ENCODE results near the gene ZNF394.

Gene ZNF394

DNA sequence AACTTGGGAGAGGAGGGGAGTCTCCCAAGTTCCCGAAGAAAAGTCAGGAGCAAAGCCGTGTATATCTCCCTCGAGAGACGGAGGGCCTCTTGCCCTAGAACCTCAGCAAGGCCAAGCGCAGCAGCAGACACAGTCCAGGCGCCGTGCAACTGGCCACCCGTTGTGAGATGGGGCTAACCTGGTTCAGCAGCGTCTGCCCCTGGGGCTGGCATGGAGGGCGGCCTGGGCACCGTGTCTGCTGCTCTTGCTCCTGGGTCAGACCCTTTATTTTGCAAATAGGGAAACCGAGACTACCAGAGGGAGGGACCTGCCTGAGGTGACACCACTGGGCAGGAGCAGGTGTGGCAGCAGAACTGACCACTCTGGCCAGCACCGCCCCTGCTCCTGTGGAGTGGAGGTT is 47.5 kb downstream of the ZNF394 start (continued):
- TF ChIP-seq, protein P1, sequence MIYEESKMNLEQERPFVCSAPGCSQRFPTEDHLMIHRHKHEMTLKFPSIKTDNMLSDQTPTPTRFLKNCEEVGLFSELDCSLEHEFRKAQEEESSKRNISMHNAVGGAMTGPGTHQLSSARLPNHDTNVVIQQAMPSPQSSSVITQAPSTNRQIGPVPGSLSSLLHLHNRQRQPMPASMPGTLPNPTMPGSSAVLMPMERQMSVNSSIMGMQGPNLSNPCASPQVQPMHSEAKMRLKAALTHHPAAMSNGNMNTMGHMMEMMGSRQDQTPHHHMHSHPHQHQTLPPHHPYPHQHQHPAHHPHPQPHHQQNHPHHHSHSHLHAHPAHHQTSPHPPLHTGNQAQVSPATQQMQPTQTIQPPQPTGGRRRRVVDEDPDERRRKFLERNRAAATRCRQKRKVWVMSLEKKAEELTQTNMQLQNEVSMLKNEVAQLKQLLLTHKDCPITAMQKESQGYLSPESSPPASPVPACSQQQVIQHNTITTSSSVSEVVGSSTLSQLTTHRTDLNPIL (CRISPR knock-in tag; IDR thresholded peaks at IDR 0.05; ENCODE audit: low read depth): no peak
- TF ChIP-seq BACH2 (CRISPR knock-in tag; IDR thresholded peaks at IDR 0.05; ENCODE audit: borderline replicate concordance) (no peak), OSR1 (CRISPR knock-in tag; IDR thresholded peaks at IDR 0.05) (no peak)

DNA sequence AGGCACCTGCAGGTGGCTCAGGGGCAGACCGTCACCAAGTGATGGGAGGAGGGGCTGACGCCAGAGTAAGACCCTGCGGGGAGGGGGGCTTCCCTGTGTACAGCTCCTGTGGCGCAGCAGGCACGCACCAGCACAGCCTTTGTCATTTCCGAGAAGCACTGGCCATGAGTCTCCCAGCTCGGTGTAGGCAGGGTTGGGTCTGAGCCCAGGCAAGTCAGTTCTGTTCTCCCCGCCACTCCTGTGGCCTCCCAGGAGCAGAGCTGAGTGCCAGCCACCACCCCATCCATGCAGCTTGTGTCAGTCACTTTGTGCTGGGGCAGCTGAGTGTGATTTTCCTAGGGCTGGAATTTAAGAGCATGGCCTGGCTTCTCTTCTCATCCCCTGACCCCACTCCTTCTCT is 48.1 kb downstream of the ZNF394 start:
- no peak for ATAC-seq
- TF ChIP-seq ZNF565 (CRISPR knock-in tag; conservative IDR thresholded peaks at IDR 0.05; ENCODE audit: low read depth): no peak
- TF ChIP-seq BACH2 (CRISPR knock-in tag; IDR thresholded peaks at IDR 0.05; ENCODE audit: borderline replicate concordance): no peak

DNA sequence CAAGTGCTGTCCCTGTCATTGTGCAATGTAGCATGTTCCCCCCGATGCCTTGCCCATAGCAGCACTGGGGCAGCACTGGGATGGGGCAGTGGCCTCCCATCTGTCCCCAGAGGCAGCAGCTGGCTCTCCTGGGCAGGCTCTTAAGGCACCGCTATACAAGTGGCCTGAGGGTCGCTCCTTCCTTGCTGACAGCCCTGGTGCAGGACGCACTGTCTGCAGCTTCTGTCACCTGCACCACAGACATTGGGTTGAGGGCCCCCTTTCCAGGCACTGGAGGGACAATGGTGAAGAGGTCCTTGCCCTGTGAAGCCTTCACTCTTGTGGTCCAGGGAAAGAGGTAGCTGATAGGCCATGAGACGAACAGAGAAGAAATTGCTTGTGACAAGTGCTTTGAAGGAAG is 50.8 kb downstream of the ZNF394 start:
- ATAC-seq: no peak
- no peak for TF ChIP-seq GLIS3 (CRISPR knock-in tag; IDR thresholded peaks at IDR 0.05)
- no peak for TF ChIP-seq TCF4 (CRISPR knock-in tag; IDR thresholded peaks at IDR 0.05; ENCODE audit: borderline replicate concordance)

DNA sequence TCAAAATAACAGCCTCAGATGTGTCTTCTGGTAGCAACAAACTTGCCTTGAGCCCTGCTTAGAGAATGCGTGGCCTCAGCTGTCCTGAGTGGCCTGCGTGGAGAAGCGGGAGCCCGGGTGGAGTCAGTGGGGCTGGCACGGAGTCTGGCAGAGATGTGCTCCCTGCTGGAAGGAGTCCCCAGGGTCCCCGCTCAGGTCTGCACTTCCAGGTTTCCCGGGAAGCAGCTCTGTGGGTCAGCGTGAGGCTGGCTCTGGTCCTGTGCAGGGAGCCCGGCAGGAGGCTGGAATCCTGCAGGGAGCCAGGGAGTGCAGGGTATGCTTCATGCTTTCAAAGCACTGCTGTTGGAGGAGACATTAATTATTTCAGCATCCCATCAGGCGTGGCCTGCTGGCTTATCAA is 51.2 kb downstream of the ZNF394 start:
- TF ChIP-seq, protein P2, sequence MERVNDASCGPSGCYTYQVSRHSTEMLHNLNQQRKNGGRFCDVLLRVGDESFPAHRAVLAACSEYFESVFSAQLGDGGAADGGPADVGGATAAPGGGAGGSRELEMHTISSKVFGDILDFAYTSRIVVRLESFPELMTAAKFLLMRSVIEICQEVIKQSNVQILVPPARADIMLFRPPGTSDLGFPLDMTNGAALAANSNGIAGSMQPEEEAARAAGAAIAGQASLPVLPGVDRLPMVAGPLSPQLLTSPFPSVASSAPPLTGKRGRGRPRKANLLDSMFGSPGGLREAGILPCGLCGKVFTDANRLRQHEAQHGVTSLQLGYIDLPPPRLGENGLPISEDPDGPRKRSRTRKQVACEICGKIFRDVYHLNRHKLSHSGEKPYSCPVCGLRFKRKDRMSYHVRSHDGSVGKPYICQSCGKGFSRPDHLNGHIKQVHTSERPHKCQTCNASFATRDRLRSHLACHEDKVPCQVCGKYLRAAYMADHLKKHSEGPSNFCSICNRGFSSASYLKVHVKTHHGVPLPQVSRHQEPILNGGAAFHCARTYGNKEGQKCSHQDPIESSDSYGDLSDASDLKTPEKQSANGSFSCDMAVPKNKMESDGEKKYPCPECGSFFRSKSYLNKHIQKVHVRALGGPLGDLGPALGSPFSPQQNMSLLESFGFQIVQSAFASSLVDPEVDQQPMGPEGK (CRISPR knock-in tag; IDR thresholded peaks at IDR 0.05; ENCODE audit: borderline replicate concordance): no peak
- no peak for TF ChIP-seq ZNF70 (CRISPR knock-in tag; IDR thresholded peaks at IDR 0.05)
- TF ChIP-seq BACH2 (CRISPR knock-in tag; IDR thresholded peaks at IDR 0.05; ENCODE audit: borderline replicate concordance): no peak
- TF ChIP-seq, protein P3, sequence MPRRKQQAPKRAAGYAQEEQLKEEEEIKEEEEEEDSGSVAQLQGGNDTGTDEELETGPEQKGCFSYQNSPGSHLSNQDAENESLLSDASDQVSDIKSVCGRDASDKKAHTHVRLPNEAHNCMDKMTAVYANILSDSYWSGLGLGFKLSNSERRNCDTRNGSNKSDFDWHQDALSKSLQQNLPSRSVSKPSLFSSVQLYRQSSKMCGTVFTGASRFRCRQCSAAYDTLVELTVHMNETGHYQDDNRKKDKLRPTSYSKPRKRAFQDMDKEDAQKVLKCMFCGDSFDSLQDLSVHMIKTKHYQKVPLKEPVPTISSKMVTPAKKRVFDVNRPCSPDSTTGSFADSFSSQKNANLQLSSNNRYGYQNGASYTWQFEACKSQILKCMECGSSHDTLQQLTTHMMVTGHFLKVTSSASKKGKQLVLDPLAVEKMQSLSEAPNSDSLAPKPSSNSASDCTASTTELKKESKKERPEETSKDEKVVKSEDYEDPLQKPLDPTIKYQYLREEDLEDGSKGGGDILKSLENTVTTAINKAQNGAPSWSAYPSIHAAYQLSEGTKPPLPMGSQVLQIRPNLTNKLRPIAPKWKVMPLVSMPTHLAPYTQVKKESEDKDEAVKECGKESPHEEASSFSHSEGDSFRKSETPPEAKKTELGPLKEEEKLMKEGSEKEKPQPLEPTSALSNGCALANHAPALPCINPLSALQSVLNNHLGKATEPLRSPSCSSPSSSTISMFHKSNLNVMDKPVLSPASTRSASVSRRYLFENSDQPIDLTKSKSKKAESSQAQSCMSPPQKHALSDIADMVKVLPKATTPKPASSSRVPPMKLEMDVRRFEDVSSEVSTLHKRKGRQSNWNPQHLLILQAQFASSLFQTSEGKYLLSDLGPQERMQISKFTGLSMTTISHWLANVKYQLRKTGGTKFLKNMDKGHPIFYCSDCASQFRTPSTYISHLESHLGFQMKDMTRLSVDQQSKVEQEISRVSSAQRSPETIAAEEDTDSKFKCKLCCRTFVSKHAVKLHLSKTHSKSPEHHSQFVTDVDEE (CRISPR knock-in tag; IDR thresholded peaks at IDR 0.05): no peak
- TF ChIP-seq SNAI2 (CRISPR knock-in tag; IDR thresholded peaks at IDR 0.05): no peak
- TF ChIP-seq TCF4 (CRISPR knock-in tag; IDR thresholded peaks at IDR 0.05; ENCODE audit: borderline replicate concordance): no peak
- no peak for TF ChIP-seq RARB (CRISPR knock-in tag; IDR thresholded peaks at IDR 0.05)
- TF ChIP-seq, protein P4, sequence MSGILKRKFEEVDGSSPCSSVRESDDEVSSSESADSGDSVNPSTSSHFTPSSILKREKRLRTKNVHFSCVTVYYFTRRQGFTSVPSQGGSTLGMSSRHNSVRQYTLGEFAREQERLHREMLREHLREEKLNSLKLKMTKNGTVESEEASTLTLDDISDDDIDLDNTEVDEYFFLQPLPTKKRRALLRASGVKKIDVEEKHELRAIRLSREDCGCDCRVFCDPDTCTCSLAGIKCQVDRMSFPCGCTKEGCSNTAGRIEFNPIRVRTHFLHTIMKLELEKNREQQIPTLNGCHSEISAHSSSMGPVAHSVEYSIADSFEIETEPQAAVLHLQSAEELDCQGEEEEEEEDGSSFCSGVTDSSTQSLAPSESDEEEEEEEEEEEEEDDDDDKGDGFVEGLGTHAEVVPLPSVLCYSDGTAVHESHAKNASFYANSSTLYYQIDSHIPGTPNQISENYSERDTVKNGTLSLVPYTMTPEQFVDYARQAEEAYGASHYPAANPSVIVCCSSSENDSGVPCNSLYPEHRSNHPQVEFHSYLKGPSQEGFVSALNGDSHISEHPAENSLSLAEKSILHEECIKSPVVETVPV (CRISPR knock-in tag; IDR thresholded peaks at IDR 0.05): no peak
- TF ChIP-seq, protein P5, sequence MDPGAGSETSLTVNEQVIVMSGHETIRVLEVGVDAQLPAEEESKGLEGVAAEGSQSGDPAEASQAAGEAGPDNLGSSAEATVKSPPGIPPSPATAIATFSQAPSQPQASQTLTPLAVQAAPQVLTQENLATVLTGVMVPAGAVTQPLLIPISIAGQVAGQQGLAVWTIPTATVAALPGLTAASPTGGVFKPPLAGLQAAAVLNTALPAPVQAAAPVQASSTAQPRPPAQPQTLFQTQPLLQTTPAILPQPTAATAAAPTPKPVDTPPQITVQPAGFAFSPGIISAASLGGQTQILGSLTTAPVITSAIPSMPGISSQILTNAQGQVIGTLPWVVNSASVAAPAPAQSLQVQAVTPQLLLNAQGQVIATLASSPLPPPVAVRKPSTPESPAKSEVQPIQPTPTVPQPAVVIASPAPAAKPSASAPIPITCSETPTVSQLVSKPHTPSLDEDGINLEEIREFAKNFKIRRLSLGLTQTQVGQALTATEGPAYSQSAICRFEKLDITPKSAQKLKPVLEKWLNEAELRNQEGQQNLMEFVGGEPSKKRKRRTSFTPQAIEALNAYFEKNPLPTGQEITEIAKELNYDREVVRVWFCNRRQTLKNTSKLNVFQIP (CRISPR knock-in tag; IDR thresholded peaks at IDR 0.05; ENCODE audit: borderline replicate concordance, low read depth): no peak
- TF ChIP-seq, protein P1 (CRISPR knock-in tag; IDR thresholded peaks at IDR 0.05; ENCODE audit: low read depth): no peak
- no peak for TF ChIP-seq TOX (CRISPR knock-in tag; IDR thresholded peaks at IDR 0.05; ENCODE audit: borderline replicate concordance)

DNA sequence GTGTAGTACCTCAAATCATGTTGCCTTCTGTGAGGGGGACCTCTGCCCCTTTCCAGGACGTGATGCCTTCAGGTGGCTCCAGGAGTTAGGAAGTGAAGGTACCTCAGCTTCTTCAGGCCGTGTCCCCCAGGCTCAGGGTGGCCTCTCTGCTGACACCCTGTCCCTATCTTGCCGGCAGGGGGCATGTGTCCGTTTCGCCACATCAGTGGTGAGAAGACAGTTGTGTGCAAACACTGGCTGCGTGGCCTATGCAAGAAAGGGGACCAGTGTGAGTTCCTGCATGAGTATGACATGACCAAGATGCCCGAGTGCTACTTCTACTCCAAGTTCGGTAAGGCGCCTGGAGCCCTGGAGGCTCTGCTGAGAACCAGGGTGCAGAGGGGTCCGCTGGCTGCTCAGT is 52.1 kb downstream of the ZNF394 start:
- no peak for ATAC-seq
- TF ChIP-seq OSR1 (CRISPR knock-in tag; IDR thresholded peaks at IDR 0.05) (no peak), RARB (CRISPR knock-in tag; IDR thresholded peaks at IDR 0.05) (no peak), ZNF70 (CRISPR knock-in tag; IDR thresholded peaks at IDR 0.05) (no peak), ZFP3 (CRISPR knock-in tag; IDR thresholded peaks at IDR 0.05) (no peak), ZNF565 (CRISPR knock-in tag; conservative IDR thresholded peaks at IDR 0.05; ENCODE audit: low read depth) (no peak), ZC3H10 (CRISPR knock-in tag; IDR thresholded peaks at IDR 0.05) (no peak), PPARA (CRISPR knock-in tag; IDR thresholded peaks at IDR 0.05; ENCODE audit: borderline replicate concordance) (no peak), ZNF8 (CRISPR knock-in tag; IDR thresholded peaks at IDR 0.05) (no peak), SNAI2 (CRISPR knock-in tag; IDR thresholded peaks at IDR 0.05) (no peak)
- TF ChIP-seq, protein P2 (CRISPR knock-in tag; IDR thresholded peaks at IDR 0.05; ENCODE audit: borderline replicate concordance): no peak
- TF ChIP-seq, protein P1 (CRISPR knock-in tag; IDR thresholded peaks at IDR 0.05; ENCODE audit: low read depth): no peak

More for the DNA sequence above, 51.2 kb downstream of the ZNF394 start:
- ATAC-seq: no peak

Data from SK-N-SH treated with all-trans-retinoic acid at 6 μM for 48 hours (cell line).